Sigmoid colon (tissue), 7 donors: ENCODE results near the gene CHCT1. TPM values are rescaled to one million over a fixed set of nuclear protein-coding genes. Genes with fewer than 3 reads are reported as not detected.

Source experiments
- DNase-seq: peaks from one replicate; pipeline ENCODE4 v3.0.0-alpha.2; 2019
- H3K27ac ChIP-seq, 4 donors: fragments of 200-600 bp; sonication (generic); one replicate each; pipeline ENCODE4 v1.5.1; 2016 to 2019; ENCODE audit warnings: mild to moderate bottlenecking in 1 of 4
- H3K27me3 ChIP-seq, 3 donors: fragments of 200-600 bp; sonication (generic); one replicate each; pipeline ENCODE4 v1.5.1; 2019; ENCODE audit warnings: mild to moderate bottlenecking in 1 of 3
- H3K36me3 ChIP-seq, 4 donors: fragments of 200-600 bp; sonication (generic); one replicate each; pipeline ENCODE4 v1.5.1; 2016 to 2019
- H3K4me1 ChIP-seq, 4 donors: fragments of 200-600 bp; sonication (generic); one replicate each; pipeline ENCODE4 v1.5.1; 2017 to 2019
- H3K4me3 ChIP-seq, 4 donors: fragments of 200-600 bp; sonication (generic); one replicate each; pipeline ENCODE4 v1.5.1; 2017 to 2019; ENCODE audit warnings: mild to moderate bottlenecking in 2 of 4, moderate library complexity in 1 of 4
- H3K9me3 ChIP-seq, 4 donors: fragments of 200-600 bp in 3 of 4; sonication (generic) in 3 of 4; one replicate each; pipeline versions ENCODE4 v1.5.1 to v1.6.1; 2013 to 2019
- EP300 ChIP-seq, 4 donors: sonication (generic); formaldehyde crosslinking; IDR thresholded peaks; one replicate each; pipeline ENCODE4 v1.6.1; 2017; ENCODE audit warnings: antibody characterized with exemption in 4 of 4
- POLR2A ChIP-seq, 2 donors: fragments of 450-650 bp; IDR thresholded peaks; one replicate each; pipeline ENCODE4 v1.6.1; 2016; ENCODE audit warnings: antibody characterized with exemption in 2 of 2, mild to moderate bottlenecking in 2 of 2, moderate library complexity in 2 of 2
- POLR2AphosphoS5 ChIP-seq, 4 donors: sonication (generic); formaldehyde crosslinking; IDR thresholded peaks; one replicate each; pipeline ENCODE4 v1.6.1; 2017; ENCODE audit warnings: antibody characterized with exemption in 4 of 4
- WGBS, 2 donors: extraction: QIAGEN DNeasy Blood & Tissue Kit; methylation state at CpG; one replicate each; pipeline ENCODE4 v1.1.7; 2013; 5-methylcytosine and 5-hydroxymethylcytosine counted together
- intact Hi-C: fragments of 100-400 bp; cut with DNase I; formaldehyde crosslinking; loops from one replicate; pipeline ENCODE4 v1.15.1; 2023
- polyA plus RNA-seq, 3 donors: library from polyadenylated mRNA; stranded (reverse); fragments of 200-250 nt; gene quantifications; one replicate each; pipeline ENCODE4 v1.2.3, GENCODE V29; 2013
- total RNA-seq, 4 donors: library from RNA; depleted of rRNA; stranded (reverse); fragments of >200 nt; gene quantifications; one replicate each; pipeline ENCODE4 v1.1.0, GENCODE V29; 2016
- TF ChIP-seq, protein P1 (sequence below), 4 experiments: fragments of 450-650 bp in 3 of 4; fragments of 200-600 bp in 1 of 4; IDR thresholded peaks; one replicate each; pipeline ENCODE4 v1.5.1; 2016 to 2019; ENCODE audit warnings: antibody characterized with exemption in 4 of 4, mild to moderate bottlenecking in 3 of 4, moderate library complexity in 2 of 4
- donor health status: healthy with polysubstance abuse.
- donor health status: Bipolar disorder and iron deficiency.
- donor health status: healthy.

Gene CHCT1
- total and polyA plus RNA-seq, 7 donors = not detected

DNA sequence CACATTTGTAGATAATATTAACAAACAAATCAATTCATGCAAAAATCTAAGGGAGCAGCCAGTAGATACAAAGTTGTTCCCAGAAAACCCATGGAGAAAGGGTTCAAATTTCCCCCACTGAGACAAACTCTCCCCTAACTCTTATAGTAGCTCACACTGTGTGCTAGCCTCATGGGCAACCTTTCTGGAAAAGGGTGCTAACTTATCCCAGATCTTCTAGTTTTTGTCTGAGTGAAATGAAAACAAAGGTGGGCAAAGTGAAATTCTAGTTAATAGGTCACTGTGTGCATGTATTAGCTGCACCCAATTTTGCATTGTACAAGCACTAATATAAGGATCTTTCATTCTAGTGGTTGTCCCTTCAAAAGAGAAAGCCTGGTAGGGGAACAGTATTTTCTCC lies 20.5 kb upstream of the CHCT1 start:
- TF ChIP-seq, protein P1, sequence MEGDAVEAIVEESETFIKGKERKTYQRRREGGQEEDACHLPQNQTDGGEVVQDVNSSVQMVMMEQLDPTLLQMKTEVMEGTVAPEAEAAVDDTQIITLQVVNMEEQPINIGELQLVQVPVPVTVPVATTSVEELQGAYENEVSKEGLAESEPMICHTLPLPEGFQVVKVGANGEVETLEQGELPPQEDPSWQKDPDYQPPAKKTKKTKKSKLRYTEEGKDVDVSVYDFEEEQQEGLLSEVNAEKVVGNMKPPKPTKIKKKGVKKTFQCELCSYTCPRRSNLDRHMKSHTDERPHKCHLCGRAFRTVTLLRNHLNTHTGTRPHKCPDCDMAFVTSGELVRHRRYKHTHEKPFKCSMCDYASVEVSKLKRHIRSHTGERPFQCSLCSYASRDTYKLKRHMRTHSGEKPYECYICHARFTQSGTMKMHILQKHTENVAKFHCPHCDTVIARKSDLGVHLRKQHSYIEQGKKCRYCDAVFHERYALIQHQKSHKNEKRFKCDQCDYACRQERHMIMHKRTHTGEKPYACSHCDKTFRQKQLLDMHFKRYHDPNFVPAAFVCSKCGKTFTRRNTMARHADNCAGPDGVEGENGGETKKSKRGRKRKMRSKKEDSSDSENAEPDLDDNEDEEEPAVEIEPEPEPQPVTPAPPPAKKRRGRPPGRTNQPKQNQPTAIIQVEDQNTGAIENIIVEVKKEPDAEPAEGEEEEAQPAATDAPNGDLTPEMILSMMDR (IDR thresholded peaks at IDR 0.05) = no peak
- TF ChIP-seq POLR2A (IDR thresholded peaks at IDR 0.05) (no peak), EP300 (IDR thresholded peaks at IDR 0.05) (no peak), POLR2AphosphoS5 (IDR thresholded peaks at IDR 0.05) (no peak)
- Histone ChIP-seq H3K4me1 (no peaks in the 10 kb centered on the region), H3K36me3 (no peaks in the 10 kb centered on the region), H3K27me3 (no peaks in the 10 kb centered on the region), H3K9me3 (no peaks in the 10 kb centered on the region), H3K27ac (no peak overlapping the region), H3K4me3 (no peak overlapping the region)
- intact Hi-C loops = no loop called here
- no peak for DNase-seq

DNA sequence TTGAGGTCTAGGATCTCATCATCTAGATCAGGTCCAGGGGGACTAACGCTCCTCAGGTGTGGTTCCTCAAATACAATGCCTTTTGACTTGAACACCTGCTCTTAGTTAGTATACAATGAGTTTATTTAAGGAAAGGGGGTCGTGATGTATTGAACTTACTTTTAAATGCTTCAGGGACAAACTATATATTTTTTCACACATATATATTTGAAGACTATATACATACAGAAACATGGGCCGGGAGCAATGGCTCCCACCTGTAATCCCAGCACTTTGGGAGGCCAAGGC lies 18.8 kb upstream of the CHCT1 start:
- Histone ChIP-seq H3K4me1 (no peaks in the 10 kb centered on the region), H3K27ac (no peak overlapping the region), H3K36me3 (no peaks in the 10 kb centered on the region), H3K27me3 (no peaks in the 10 kb centered on the region), H3K9me3 (no peaks in the 10 kb centered on the region), H3K4me3 (no peak overlapping the region)
- TF ChIP-seq POLR2AphosphoS5 (IDR thresholded peaks at IDR 0.05) = no peak
- TF ChIP-seq, protein P1 (IDR thresholded peaks at IDR 0.05) = no peak
- intact Hi-C loops = no loop called here
- DNase-seq = no peak
- 78 to 80% methylated on average over 3 of the region's 3 CpGs for WGBS, 2 donors

DNA sequence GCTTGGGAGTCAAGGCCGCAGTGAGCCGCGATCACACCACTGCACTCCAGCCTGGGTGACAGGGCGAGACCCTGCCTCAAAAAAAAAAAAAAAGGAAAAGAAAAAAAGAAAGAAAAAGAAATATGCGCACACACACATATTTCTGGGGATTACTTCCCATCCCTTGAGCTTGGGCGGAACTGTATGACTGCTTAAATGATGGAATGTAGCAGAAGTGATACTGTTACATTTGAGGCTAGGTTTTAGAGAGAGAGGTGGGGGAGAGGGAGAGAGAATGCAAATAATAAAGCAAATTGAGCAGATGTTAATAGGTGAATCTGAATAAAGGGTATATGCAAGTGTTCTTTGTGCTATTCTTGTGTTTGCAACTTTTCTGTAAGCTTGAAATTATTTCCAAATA lies 18.3 kb upstream of the CHCT1 start:
- intact Hi-C loops = no loop called here
- no peak for TF ChIP-seq POLR2A (IDR thresholded peaks at IDR 0.05)
- TF ChIP-seq POLR2AphosphoS5 (IDR thresholded peaks at IDR 0.05) = no peak
- TF ChIP-seq EP300 (IDR thresholded peaks at IDR 0.05) = no peak
- TF ChIP-seq, protein P1 (IDR thresholded peaks at IDR 0.05) = no peak
- 87% methylated on average over 6 of the region's 6 CpGs for WGBS, 2 donors

DNA sequence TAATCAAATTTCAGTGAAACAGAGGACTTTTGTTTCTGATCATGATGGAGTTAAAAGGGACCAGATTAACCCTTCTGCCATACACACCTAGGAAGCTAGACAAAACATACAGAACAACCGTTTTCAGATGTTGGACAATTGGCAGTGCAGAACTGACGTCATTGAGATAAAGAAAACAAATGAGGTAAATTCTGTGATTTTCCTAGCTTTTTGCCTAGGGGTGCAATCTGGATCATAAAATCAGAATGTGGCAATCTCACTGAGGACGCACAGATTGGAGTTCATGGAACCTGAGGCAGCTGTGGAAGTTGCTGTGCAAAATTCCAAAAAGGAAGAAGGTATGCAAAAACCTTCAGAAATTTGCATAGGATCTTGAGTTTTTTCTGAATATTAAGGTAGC lies 15.4 kb upstream of the CHCT1 start:
- Histone ChIP-seq H3K9me3 (no peaks in the 10 kb centered on the region), H3K36me3 (no peaks in the 10 kb centered on the region), H3K4me3 (no peak overlapping the region), H3K27ac (no peak overlapping the region), H3K27me3 (no peaks in the 10 kb centered on the region), H3K4me1 (no peaks in the 10 kb centered on the region)
- TF ChIP-seq EP300 (IDR thresholded peaks at IDR 0.05) (no peak), POLR2AphosphoS5 (IDR thresholded peaks at IDR 0.05) (no peak), POLR2A (IDR thresholded peaks at IDR 0.05) (no peak)
- TF ChIP-seq, protein P1 (IDR thresholded peaks at IDR 0.05) = no peak
- no peak for DNase-seq
- intact Hi-C loops = no loop called here
- 85 to 86% methylated on average over 3 of the region's 3 CpGs for WGBS, 2 donors

More for the DNA sequence above, 18.3 kb upstream of the CHCT1 start:
- H3K4me1 ChIP-seq = no peaks in the 10 kb centered on the region
- no peaks in the 10 kb centered on the region for H3K9me3 ChIP-seq
- DNase-seq = no peak
- no peaks in the 10 kb centered on the region for H3K27me3 ChIP-seq
- H3K27ac ChIP-seq = no peak overlapping the region
- no peak overlapping the region for H3K4me3 ChIP-seq
- no peaks in the 10 kb centered on the region for H3K36me3 ChIP-seq

DNA sequence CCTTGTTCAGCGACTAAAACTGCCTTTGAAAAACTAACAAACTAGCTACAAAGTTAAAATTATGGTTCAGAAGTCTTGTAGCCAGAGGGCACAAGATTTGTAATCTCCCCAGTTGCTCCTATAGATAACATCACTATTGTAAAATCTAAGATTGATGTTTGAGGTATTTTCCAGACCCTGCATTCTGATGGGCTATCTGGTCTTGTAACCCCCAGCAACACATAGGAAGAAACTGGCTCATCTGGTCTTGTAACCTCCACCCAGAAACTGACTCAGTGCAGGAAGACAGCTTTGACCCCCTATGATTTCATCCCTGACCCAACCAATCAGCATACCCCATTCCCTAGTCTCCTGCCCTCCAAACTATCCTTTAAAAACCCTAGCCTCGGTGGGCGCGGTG lies 12.3 kb upstream of the CHCT1 start:
- 95% methylated on average over 4 of the region's 4 CpGs for WGBS, 2 donors
- Histone ChIP-seq H3K4me1 (no peaks in the 10 kb centered on the region), H3K27ac (no peak overlapping the region), H3K4me3 (no peak overlapping the region), H3K36me3 (no peaks in the 10 kb centered on the region), H3K9me3 (no peaks in the 10 kb centered on the region), H3K27me3 (no peaks in the 10 kb centered on the region)
- TF ChIP-seq EP300 (IDR thresholded peaks at IDR 0.05) (no peak), POLR2AphosphoS5 (IDR thresholded peaks at IDR 0.05) (no peak), POLR2A (IDR thresholded peaks at IDR 0.05) (no peak)
- TF ChIP-seq, protein P1 (IDR thresholded peaks at IDR 0.05) = no peak
- intact Hi-C loops = no loop called here
- no peak for DNase-seq
